ENCODE data around the gene TESK2.
A peak's percentile ranks its signal among the peaks of the same experiment; 100 is the strongest.
"Not testable (repeated sequence)": the region's sequence is repeated elsewhere in the genome, so short reads cannot be mapped to it uniquely, and the experiment has no call there.

Gene TESK2

DNA sequence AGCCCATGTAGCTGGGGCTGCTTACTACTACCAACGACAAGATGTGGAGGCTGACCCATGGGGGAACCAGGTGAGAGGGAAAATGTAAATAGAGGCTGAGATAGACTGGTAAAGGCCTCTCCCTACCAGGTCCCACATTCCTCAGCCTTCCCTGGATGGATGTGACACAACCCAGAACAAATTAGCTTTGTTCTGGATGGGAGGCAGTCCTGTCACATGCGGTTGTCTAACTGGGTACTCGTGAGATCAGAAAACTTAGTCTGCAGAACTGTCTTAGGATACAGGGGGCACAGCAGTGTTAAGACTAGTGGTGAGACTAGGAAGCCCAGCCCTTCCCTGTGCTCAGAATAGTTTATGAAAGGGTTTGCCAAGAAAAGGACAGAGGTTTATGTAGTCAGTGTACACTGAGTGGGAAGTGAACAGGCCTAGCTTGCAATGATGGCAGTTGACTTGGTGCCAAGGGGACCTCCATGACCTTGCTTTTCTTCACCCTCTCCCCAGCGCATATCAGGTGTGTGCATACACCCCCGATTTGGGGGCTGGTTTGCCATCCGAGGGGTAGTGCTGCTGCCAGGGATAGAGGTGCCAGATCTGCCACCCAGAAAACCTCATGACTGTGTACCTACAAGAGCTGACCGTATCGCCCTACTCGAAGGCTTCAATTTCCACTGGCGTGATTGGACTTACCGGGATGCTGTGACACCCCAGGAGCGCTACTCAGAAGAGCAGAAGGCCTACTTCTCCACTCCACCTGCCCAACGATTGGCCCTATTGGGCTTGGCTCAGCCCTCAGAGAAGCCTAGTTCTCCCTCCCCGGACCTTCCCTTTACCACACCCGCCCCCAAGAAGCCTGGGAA, 17.6 kb upstream of the TESK2 start:
- no peak for DNase-seq

DNA sequence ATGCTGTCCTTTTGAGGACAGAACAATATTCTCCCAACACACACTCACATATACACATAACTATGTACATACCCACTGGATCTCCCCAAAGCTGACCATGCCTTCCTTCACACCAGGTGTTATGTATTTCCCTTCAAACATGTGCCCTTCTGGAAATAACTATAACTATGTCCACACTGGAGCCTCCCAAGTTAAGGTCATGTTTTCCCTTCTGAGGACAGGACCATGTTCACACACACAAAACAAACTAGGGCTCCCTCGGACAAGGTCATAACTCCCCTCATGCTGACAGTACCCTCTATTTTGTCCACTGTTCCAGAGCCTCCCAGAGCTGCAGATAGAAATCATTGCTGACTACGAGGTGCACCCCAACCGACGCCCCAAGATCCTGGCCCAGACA, 16.9 kb upstream of the TESK2 start:
- DNase-seq, result no peak

DNA sequence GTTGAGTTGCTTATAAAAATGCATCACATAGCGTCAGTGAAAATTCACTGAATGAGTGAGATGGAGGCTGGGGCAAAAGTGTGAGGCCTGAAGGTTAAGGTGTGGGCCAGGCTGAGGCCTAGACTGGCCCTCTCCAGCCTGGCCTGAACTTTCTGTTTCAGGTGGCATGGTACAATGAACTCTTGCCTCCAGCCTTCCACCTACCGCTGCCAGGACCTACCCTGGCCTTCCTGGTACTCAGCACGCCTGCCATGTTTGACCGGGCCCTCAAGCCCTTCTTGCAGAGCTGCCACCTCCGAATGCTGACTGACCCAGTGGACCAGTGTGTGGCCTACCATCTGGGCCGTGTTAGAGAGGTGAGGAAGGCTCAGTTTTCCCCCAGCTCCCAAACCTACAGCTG, 16.2 kb upstream of the TESK2 start:
- DNase-seq, result no peak

DNA sequence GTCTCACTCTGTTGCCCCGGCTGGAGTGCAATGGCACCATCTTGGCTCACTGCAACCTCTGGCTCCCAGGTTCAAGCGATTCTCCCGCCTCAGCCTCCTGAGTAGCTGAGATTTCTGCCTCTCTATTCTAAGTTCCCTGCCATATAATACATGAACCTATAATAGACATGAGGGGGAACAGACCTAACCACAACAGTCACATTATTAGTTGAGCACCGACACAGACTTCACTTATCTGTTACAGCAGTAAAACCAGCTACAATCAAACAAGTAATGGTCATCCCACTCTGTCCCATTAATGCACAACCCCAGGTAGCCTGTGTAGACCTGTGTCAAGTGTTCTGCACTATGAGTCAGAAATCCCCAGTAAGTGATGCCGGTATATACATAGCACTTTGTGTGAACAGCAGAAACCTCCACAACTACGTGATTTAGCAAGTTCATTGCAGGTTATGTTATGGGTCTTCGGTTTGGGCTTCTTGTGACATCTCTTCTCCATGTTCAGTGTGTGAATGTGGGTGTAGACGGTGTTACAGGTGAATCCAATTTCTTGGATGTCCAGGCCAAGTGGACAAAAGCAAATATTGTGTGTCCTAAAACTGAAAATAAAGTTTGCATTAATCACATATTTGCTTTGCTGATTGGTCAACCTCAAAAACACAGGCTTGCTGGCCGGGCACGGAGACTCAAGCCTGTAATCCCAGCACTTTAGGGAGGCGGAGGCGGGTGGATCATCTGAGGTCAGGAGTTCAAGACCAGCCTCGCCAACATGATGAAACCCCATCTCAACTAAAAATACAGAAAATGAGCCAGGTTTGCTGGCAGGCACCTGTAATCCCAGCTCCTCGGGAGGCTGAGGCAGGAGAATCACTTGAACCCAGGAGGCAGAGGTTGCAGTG, 12.7 kb upstream of the TESK2 start:
- no peak for DNase-seq

DNA sequence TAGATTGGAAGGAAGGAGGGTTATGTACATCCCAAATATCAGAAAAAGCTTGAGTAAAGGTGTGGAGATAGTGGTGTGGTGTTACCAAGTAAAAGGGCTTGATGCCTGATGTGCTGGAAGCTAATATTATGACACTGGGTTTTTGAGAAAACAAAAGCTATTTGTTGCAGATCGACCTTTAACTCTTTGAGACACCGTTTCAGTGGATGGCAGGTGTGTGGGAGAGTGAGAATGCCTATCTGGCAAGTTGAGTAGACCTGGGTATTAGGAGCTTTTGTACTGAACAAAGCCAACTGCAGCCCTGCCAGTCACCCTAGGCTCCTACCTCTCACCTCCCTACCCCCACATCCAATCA, 10.5 kb upstream of the TESK2 start:
- DNase-seq, result no peak

DNA sequence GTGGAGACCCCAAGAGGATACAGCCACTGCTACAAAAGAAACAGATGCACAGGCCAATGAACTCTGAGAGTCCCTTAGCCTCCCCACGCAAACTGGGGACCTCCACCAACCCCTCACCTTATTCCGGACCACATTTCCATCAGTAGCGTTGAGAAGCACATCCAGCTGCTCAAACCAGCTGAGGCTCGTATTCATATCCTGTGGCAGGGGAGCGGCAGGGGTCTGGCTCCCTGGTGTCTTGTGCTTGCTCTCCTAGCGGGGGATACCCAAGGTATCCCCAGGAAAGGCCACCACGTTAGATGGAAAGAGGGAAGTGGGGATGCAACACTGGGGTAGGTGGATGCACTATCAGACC, 8.4 kb upstream of the TESK2 start:
- DNase-seq, result no peak

DNA sequence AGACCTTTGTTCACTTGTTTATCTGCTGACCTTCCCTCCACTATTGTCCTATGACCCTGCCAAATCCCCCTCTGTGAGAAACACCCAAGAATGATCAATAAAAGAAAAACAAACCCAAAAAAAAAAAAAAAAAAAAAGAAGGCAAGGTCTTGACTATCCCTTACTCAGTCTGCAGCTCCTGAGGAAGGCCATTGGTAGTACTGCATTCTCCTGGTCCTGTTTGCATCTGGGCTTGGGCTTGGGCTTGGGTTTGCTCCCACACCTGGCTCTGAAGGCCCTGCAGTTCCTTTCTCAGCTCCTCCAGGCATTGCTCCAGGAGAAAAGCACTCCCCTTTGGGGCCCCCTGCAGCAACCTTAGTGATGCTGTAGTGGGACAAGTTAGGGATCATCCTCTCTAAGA, 7.3 kb upstream of the TESK2 start:
- DNase-seq, result no peak

DNA sequence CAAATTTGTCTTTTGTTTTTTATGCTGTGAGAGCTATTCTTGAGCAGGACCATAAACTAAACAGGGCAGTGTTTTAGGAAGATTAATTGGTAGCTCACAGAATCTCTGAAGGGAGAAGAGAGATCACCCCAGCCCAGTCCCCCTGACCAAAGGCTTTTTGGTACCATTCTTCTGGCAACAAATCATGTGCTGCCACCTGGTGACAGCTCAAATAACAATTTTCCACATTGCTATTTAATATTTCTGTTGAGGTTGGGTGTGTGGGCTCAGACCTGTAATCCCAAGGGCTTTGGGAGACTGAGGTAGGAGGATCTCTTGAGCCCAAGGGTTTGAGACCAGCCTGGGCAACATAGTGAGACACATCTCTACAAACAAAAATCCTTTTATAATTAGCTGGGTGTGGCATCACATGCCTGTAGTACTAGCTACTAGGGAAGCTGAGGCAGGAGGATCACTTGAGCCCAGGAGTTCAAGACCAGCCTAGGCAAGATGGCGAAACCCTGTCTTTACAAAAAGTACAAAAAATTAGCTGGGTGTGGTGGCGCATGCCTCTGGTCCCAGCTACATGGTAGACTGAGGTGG, 2.2 kb upstream of the TESK2 start:
- DNase-seq, result peak; percentile 64

DNA sequence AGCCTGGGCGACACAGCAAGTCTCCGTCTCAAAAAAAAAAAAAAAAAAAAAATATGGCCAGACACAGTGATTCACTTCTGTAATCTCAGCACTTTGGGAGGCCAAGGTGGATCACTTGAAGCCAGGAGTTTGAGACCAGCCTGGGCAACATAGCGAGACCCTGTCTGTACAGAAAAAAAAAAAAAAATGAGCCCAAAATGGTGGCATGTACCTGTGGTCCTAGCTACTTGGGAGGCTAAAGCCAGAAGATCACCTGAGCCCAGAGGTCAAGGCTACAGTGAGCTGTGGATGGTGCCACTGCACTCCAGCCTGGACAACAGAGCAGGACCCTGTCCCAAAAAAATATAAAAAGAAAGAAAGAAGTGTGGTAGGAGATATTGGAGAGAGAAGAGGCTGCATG, 1.7 kb upstream of the TESK2 start:
- DNase-seq, result no peak

DNA sequence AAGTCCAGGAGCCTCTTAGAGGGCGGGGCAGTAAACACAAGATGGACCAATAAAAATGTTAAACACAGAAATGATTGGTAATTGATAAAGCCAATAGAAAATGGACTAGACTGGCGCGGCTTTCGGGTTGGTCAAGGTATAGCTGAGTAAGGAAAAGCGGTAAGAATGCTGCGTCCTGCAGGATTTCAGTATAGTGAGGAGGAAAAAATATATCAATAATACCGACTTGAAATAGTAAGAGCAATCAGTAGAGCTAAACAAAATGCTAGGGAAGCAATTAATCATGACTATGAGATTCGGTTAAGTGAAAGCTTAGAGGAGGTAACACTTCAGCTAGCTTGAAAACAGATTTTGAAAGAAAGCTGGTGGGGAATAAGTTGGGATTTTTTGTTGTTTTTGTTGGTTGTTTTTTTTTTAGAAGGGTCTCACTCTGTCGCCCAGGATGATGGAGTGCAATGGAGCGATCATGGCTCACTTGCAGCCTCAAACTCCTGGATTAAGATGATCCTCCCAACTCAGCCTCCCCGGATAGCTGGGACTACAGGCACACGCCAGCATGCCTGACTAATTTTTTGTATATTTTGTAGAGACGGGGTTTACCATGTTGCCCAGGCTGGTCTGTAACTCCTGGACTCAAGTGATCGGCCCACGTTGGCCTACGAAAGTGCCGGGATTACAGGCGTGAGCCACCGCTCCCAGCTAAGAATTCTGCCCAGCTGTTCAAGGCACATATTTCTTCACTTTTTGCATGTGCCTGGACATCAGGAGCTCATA, 711 bp upstream of the TESK2 start:
- DNase-seq, result no peak

DNA sequence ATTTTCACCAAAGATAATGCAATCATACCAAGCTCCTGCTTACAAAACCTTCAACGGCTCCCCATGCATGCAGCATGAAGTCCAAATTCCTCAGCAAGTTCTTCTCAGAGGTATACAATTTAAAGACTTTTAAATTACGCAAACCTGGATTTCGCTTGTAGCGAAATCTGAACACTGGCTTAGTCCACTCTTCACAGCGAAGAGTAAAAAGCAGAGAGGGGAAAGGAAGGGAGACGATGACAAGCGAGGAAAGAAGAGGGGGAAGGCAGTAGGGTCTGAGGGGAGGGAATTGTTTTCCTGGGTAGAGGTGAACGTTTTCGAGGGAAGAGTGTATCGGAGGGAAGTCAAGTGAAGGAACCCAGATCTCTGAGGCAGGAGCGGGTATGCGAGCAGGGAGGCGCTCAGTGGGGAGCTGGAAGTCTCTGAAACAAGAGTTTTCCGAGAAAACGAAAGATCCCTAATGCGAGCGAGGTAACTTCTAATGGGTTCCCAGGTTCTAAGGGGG, 790 bp downstream of the TESK2 start:
- no peak for DNase-seq

DNA sequence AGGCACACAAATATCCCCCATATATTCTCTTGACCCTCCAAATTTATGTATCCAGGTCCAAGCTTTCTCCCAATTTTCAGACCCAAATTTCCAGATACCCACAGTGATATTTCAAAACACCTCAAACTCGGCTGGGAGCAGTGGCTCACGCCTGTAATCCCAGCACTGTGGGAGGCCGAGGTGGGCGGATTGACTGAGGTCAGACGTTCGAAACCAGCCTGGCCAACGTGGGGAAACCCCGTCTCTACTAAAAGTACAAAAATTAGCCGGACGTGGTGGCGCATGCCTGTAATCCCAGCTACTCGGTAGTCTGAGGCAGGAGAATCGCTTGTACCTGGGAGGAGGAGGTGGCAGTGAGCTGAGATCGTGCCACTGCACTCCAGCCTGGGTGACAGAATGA, 1.6 kb downstream of the TESK2 start:
- DNase-seq, result peak; percentile 55

DNA sequence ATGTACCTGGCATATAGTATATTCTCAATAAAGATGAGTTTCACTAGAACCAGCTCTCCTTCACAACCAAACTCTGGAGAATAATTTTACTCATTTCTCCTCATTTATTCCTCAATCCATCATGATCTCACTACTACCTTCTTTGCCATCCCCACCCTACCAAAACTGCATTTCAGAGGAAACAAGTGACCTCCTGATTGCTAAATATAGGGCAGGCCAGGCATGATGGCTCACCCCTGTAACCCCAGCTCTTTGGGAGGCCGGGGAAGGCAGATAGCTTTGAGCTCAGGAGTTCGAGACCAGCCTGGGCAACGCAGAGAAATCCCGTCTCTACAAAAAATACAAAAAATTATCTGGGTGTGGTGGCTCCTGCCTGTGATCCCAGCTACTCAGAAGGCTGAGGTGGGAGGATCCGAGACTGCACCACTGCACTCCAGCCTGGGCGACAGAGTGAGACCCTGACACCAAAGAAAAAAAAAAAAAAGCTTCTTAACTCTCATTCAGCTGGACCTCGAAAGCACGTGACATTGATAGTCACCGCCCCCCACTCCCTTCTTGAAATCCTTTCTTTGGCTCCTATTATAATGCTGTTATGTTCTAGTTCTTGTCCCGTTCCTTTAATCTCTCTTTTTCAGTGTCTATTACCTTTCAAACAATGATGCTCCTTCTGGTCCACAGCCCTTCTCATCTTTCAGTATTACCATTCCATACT, 2.1 kb downstream of the TESK2 start:
- no peak for DNase-seq

DNA sequence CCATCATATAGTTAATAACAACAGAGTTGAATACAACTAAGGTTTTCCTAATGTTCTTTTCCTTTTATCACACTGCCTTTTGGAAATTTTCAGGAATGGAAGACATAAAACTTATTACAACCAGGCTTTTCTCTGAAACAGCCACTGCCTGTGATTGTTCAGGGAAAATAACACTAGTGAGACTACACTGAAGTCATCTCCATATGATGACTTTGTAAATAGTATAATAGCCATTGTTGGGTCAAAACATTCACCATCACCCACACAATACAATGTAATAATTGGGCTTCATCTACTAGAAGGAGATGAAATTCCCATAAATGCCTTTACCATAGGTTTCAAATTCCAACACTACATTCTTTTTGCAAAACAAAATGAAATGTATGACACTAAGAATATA, 5.0 kb downstream of the TESK2 start:
- no peak for DNase-seq

DNA sequence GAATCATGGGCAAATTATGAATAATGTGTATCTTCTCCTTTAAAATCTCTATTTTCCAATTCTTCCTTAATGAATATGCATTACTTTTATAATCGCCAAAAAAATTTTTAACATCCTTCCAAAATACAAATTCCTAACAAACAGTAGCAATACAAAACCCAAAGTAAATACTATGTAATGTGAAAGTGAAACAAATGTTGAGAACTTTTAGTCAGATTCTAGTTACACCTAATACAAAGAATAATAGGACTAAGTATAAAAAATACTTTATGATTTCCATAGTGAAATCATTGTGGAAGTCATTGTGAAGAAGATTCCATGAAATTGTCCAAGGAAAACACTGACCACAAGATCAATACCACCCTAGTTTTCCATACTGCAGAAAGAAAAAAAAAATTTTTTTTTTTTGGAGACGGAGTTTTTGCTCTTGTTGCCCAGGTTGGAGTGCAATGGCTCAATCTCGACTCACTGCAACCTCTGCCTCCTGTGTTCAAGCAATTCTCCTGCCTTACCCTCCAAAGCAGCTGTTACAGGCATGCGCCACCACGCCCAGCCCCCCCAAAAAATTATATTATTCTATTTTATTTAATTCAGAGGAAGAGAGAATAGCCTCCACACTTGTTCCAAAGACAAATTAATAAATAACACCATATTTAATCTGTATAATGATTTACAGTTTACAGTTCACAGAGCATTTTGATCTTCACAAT, 11.8 kb downstream of the TESK2 start:
- DNase-seq, result no peak

DNA sequence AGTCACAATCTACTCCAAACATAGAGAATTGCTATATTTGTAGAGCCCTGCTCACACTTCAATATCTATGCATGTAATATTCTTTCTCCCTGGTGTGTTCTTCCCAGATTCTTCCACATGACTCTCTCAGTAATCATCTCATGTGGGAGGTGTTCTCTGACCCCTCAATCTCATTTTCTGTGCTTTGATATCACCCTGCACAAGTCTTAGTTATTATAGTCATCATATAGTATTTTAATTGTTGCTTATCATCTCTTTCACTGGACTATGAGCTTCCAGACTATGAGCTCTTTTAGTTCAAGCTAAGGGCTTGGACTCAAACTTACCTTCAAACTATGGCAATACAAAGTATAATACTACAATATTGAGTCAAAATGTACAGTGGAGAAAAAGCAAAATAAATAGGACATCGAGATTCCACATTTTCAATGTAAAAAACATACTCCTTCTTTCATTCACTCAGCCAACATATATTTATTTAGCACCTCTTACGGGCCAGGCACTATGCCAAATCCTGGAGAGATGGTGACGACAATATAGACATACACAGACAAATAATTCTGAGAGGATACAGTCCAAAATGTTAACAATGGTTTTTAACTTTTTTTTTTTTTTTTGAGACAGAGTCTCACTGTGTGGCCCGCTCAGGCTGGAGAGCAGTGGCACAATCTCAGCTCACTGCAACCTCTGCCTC, 12.7 kb downstream of the TESK2 start:
- no peak for DNase-seq

DNA sequence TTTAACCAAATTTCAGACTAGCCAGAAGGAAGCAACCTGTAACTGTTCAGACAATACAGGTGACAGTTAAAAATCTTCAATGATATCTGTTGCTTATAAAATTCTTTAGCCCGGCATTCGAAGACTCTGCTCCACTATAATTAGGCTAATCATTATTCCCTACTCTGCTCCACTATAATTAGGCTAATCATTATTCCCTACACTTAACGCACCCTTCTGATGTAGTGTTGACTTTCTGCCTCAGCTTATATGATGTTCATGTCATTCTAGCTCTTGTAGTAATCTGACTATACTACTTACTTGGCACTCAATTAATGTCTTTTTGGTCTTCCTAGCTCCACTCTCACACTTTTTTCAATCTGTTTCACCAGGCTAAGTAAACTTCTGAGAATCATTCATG, 13.3 kb downstream of the TESK2 start:
- DNase-seq, result no peak

DNA sequence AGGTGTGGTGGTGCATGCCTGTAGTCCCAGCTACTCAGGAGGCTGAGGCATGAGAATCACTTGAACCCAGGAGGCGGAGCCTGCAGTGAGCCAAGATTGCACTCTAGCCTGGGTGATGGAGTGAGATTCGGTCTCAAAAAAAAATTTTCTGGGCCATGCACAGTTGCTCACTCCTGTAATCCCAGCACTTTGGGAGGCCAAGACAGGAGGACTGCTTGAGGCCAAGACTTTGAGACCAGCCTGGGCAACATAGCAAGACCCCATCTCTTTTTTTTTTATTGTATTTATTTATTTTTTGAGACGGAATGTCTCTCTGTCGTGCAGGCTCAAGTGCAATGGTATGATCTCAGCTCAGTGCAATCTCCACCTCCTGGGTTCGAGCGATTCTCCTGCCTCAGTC, 16.8 kb downstream of the TESK2 start:
- DNase-seq, result not testable (repeated sequence)

DNA sequence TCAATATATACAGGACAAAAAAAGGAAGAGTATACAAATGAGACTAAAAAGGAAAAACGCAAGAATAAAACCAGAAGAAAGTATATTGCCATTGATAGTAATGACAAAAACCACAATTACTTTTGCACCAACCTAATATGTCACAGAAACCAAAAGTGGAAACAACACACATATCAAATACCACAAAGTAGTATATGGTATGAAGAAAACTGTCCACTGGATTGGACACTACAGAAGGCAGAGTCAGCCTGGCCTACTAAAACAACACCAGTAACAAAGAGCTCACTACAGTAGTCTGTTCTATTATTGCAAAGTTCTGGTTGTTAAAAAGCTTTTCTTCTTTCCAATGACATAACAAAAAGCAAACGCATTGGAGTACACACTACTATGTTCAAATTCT, 17.7 kb downstream of the TESK2 start:
- no peak for DNase-seq

DNA sequence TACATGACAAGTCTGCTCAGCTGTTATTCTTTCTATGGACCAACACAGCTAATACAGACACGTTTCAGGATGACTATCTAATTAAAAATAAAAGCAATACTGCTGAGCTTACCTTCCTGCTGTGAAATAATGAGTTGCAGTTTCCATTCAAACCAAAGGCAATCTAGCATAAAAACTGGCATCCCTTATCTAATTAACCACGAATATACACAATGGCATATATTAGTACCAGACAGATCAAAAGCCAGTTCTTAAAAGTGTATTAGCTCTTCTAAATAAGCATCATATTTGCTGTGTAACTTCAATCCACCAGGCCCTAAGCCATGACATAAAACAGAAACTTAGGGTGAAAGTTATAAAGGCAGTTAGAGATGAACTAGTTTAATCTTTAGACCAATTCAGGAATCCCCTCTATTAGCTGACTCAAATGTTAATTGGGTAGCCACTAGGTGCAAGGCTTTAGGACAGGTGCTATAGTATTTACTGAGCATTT, 20.6 kb downstream of the TESK2 start:
- DNase-seq, result peak; percentile 3

DNA sequence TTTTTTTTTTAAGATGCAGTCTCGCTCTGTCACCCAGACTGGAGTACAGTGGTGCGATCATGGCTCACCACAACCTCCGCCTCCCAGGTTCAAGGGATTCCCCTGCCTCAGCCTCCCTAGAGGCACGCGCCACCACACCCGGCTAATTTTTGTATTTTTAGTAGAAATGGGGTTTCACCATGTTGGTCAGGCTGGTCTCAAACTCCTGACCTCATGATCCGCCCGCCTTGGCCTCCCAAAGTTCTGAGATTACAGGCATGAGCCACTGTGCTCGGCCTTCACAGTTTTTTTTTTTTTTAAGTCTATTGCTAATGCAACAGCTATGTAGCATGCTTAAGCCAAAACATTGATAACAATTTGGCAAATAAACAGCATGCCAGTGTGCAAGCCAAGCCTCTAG, 23.6 kb downstream of the TESK2 start:
- not testable (repeated sequence) for DNase-seq
